Measurements from ENCODE around the gene YIPF7.

Gene YIPF7

DNA sequence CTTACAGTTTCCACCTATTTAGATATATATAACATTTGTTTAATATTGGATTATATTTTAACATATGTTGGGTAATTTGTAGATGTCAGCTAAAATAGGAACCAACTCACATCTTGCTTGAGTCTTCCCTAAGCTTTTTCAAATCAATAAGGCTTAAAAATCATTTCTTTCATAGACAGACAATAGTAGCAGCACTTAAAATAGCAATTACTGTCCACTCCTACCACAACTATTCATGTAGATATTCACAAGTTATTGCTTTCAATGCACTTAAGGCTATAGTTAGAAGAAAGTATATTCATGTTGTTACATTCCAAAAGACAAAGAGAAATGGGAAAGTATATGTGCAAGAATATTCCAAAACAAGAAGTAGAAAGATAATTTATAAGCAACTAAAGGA, 71.2 kb downstream of the YIPF7 start:
- CTCF ChIA-PET: no interaction called here
- TF ChIP-seq, protein P1, sequence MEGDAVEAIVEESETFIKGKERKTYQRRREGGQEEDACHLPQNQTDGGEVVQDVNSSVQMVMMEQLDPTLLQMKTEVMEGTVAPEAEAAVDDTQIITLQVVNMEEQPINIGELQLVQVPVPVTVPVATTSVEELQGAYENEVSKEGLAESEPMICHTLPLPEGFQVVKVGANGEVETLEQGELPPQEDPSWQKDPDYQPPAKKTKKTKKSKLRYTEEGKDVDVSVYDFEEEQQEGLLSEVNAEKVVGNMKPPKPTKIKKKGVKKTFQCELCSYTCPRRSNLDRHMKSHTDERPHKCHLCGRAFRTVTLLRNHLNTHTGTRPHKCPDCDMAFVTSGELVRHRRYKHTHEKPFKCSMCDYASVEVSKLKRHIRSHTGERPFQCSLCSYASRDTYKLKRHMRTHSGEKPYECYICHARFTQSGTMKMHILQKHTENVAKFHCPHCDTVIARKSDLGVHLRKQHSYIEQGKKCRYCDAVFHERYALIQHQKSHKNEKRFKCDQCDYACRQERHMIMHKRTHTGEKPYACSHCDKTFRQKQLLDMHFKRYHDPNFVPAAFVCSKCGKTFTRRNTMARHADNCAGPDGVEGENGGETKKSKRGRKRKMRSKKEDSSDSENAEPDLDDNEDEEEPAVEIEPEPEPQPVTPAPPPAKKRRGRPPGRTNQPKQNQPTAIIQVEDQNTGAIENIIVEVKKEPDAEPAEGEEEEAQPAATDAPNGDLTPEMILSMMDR (IDR thresholded peaks at IDR 0.05; ENCODE audit: insufficient read depth, low read length, missing control alignments): no peak
- POLR2A ChIA-PET: no interaction called here
- DNase-seq (ENCODE audit: low read depth, low spot score): no peak
- H3K4me3 ChIP-seq (ENCODE audit: low read depth, low read length): no peak overlapping the region

DNA sequence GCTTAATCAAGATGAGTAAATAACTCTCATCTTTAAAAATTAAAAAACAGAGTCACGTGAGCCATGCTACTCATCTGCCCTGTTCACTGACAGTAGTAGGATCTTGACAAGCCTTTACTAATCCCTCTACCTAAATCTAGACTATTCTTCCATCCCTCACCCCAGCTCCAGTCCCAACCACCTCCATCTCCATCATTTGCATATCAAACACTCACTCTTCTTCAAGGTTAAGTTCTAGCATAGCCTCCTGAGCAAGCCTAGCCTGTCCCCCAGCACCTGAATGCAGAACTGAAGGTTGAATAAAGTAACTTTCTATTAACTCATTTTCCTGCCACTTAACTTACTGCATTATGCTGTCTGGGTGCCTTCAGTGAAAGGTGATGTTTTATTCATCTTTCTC, 72.5 kb downstream of the YIPF7 start:
- TF ChIP-seq, protein P1 (IDR thresholded peaks at IDR 0.05; ENCODE audit: insufficient read depth, low read length, missing control alignments): no peak
- no peak overlapping the region for H3K4me3 ChIP-seq (ENCODE audit: low read depth, low read length)
- CTCF ChIA-PET: no interaction called here
- no peak for DNase-seq (ENCODE audit: low read depth, low spot score)
- POLR2A ChIA-PET: no interaction called here

Measured in AG04449 (cell line).